Suprapubic skin (tissue), 3 donors: ENCODE data around the gene EPB41L2.

Source experiments
- EP300 ChIP-seq: sonication (generic); formaldehyde crosslinking; IDR thresholded peaks from one replicate; pipeline ENCODE4 v1.6.1; 2017; ENCODE audit warnings: antibody characterized with exemption
- POLR2A ChIP-seq, 2 donors: fragments of 450-650 bp; IDR thresholded peaks; one replicate each; pipeline ENCODE4 v1.6.1; 2017; ENCODE audit warnings: antibody characterized with exemption in 2 of 2, mild to moderate bottlenecking in 2 of 2, moderate library complexity in 2 of 2
- TF ChIP-seq, protein P1 (sequence below), 2 donors: fragments of 200-600 bp in 1 of 2; fragments of 450-650 bp in 1 of 2; sonication (generic) in 1 of 2; IDR thresholded peaks; one replicate each; pipeline ENCODE4 v1.5.1; 2016 to 2019; ENCODE audit warnings: antibody characterized with exemption in 2 of 2, mild to moderate bottlenecking in 1 of 2, moderate library complexity in 1 of 2

- TF ChIP-seq EP300 (no peak), POLR2A (IDR thresholded peaks at IDR 0.05) (no peak)
- TF ChIP-seq, protein P1, sequence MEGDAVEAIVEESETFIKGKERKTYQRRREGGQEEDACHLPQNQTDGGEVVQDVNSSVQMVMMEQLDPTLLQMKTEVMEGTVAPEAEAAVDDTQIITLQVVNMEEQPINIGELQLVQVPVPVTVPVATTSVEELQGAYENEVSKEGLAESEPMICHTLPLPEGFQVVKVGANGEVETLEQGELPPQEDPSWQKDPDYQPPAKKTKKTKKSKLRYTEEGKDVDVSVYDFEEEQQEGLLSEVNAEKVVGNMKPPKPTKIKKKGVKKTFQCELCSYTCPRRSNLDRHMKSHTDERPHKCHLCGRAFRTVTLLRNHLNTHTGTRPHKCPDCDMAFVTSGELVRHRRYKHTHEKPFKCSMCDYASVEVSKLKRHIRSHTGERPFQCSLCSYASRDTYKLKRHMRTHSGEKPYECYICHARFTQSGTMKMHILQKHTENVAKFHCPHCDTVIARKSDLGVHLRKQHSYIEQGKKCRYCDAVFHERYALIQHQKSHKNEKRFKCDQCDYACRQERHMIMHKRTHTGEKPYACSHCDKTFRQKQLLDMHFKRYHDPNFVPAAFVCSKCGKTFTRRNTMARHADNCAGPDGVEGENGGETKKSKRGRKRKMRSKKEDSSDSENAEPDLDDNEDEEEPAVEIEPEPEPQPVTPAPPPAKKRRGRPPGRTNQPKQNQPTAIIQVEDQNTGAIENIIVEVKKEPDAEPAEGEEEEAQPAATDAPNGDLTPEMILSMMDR (IDR thresholded peaks at IDR 0.05) = no peak
Measured at GRCh38 chr6:131007286-131007685, 55.8 kb downstream of the EPB41L2 start.
